BE2C (cell line): ENCODE data around the gene SQOR.

Source experiments
- DNase-seq: peaks from one replicate; pipeline ENCODE4 v3.0.0-alpha.2; 2020
- H3K27me3 ChIP-seq: fragments of 250-450 bp; sonication (Bioruptor Pico); 2 replicates; pipeline ENCODE4 v1.5.1; 2020; ENCODE audit warnings: mild to moderate bottlenecking
- H3K36me3 ChIP-seq: fragments of 250-450 bp; sonication (Bioruptor Pico); 2 replicates; pipeline ENCODE4 v1.5.1; 2020; ENCODE audit warnings: mild to moderate bottlenecking
- H3K4me1 ChIP-seq: fragments of 250-450 bp; sonication (Bioruptor Pico); 2 replicates; pipeline ENCODE4 v1.5.1; 2020
- H3K4me3 ChIP-seq: 2 replicates; pipeline ENCODE4 v1.5.1; 2011; ENCODE audit warnings: low read depth, low read length
- H3K9me3 ChIP-seq: fragments of 250-450 bp; sonication (Bioruptor Pico); 2 replicates; pipeline ENCODE4 v1.5.1; 2020
- TF ChIP-seq, protein P1 (sequence below): IDR thresholded peaks from 2 replicates; pipeline ENCODE4 v1.5.1; 2012; ENCODE audit warnings: mild to moderate bottlenecking, low read depth, low read length

SQOR gene

DNA sequence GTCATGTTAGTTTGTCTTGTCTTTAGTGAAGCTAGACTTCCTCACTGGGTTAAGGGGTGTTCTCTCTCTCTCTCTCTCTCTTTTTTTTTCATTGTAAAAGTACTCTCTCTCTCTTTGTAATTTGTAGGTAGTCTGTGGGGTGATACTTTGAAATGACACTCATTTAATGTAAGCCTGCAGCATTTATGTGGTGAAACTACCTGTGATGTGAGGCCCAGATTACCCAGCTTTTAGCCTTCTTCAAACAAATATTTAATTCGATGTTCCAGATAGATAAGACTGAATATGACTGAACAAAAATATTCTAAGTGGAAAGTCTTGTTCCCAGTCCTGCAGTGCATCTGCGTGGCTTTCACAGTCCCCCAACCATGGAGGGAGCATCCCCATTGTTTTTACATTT is 49.7 kb downstream of the SQOR start:
- DNase-seq: no peak
- Histone ChIP-seq H3K4me3 (no peak overlapping the region), H3K9me3 (no peaks in the 10 kb centered on the region), H3K4me1 (no peaks in the 10 kb centered on the region), H3K27me3 (no peaks in the 10 kb centered on the region), H3K36me3 (no peaks in the 10 kb centered on the region)
- TF ChIP-seq, protein P1, sequence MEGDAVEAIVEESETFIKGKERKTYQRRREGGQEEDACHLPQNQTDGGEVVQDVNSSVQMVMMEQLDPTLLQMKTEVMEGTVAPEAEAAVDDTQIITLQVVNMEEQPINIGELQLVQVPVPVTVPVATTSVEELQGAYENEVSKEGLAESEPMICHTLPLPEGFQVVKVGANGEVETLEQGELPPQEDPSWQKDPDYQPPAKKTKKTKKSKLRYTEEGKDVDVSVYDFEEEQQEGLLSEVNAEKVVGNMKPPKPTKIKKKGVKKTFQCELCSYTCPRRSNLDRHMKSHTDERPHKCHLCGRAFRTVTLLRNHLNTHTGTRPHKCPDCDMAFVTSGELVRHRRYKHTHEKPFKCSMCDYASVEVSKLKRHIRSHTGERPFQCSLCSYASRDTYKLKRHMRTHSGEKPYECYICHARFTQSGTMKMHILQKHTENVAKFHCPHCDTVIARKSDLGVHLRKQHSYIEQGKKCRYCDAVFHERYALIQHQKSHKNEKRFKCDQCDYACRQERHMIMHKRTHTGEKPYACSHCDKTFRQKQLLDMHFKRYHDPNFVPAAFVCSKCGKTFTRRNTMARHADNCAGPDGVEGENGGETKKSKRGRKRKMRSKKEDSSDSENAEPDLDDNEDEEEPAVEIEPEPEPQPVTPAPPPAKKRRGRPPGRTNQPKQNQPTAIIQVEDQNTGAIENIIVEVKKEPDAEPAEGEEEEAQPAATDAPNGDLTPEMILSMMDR: no peak

- Histone ChIP-seq H3K4me3 (no peak overlapping the region), H3K27me3 (0 out of 2 replicates have a peak, but pooled peaks cover 3% of the 10 kb centered on the region), H3K9me3 (no peaks in the 10 kb centered on the region), H3K4me1 (no peaks in the 10 kb centered on the region), H3K36me3 (no peaks in the 10 kb centered on the region)
- TF ChIP-seq, protein P1: no peak
- DNase-seq: no peak
Measured at GRCh38 chr15:45689616-45690015, 54.8 kb downstream of the SQOR start.

GRCh38 chr15:45690581-45691260 is 55.9 kb downstream of the SQOR start:
- Histone ChIP-seq H3K9me3 (no peaks in the 10 kb centered on the region), H3K4me1 (no peaks in the 10 kb centered on the region), H3K36me3 (no peaks in the 10 kb centered on the region), H3K27me3 (0 out of 2 replicates have a peak, but pooled peaks cover 3% of the 10 kb centered on the region), H3K4me3 (no peak overlapping the region)
- TF ChIP-seq, protein P1: no peak
- no peak for DNase-seq

DNA sequence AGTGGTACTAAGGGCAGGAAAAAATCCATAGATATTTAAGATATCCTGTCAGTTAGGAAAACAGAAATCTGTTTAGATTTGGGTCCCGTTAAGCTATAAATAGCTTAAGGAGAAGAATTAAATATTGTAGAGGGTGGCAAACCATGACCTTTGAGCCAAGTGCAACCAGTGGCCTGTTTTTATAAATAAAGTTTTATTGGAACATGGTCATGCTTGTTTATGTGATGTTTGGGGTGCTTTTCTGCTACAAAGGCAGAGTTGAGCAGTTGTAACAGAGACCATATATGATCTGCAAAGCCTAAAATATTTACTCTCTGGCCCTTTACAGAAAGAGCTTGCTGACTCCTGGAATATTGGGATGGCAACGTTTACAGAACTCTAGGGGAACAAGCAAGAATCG is 66.3 kb downstream of the SQOR start:
- Histone ChIP-seq H3K4me1 (no peaks in the 10 kb centered on the region), H3K36me3 (no peaks in the 10 kb centered on the region), H3K9me3 (no peaks in the 10 kb centered on the region), H3K4me3 (no peak overlapping the region), H3K27me3 (no peaks in the 10 kb centered on the region)
- no peak for DNase-seq
- TF ChIP-seq, protein P1: no peak

GRCh38 chr15:45702041-45702440 is 67.2 kb downstream of the SQOR start:
- TF ChIP-seq, protein P1: no peak
- H3K4me3 ChIP-seq: no peak overlapping the region
- H3K36me3 ChIP-seq: no peaks in the 10 kb centered on the region
- no peak for DNase-seq
- H3K4me1 ChIP-seq: no peaks in the 10 kb centered on the region
- no peaks in the 10 kb centered on the region for H3K9me3 ChIP-seq
- no peaks in the 10 kb centered on the region for H3K27me3 ChIP-seq

DNA sequence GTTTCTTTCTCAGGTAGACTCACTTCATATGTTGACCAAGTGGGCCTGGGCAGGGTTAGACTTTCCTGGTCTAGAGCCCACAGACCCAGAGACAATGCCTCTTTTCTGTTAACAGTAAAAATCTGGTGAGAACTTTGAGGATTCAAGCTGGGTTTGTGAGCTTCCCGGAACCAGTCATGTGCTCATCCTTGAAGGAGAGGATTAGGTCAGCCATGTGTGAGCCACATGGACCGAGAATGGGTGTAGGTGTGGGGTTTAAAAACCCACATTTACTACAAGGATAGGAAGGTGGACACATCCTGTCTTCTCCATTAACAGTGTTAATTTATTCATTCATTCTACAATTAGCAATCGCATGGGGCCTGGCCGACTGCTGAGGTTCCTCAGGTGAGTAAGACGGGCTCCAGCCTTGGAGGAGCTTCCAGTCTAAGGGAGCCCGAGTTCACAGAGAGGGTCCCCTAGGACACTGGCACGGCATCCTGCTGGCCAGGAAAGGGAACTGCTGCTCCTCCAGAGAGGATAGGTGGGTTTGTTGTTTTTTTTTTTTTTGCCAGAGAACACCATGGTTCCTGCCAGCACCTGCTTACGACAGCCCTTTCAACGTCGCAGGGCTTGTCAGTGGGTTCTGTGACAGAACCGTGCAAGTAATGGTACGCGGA is 69.0 kb downstream of the SQOR start:
- TF ChIP-seq, protein P1: peak; percentile 13; the same call in 1 of the 2 replicates
- DNase-seq: no peak
- Histone ChIP-seq H3K4me3 (no peak overlapping the region), H3K9me3 (no peaks in the 10 kb centered on the region), H3K27me3 (no peaks in the 10 kb centered on the region), H3K36me3 (no peaks in the 10 kb centered on the region), H3K4me1 (no peaks in the 10 kb centered on the region)
